ENCODE results near the gene KIF1B. TPM values are rescaled to one million over a fixed set of nuclear protein-coding genes. Genes with fewer than 3 reads are reported as not detected.

KIF1B gene
- total RNA-seq, 1 experiment from 2014 or later: 28.1 TPM

GRCh38 chr1:10267319-10267718, 56.9 kb downstream of the KIF1B start:
- no peaks in the 10 kb centered on the region for H3K79me2 ChIP-seq (ENCODE audit: insufficient read depth, low read length)
- H3K9me2 ChIP-seq (ENCODE audit: insufficient read depth): no peaks in the 10 kb centered on the region
- no peaks in the 10 kb centered on the region for H4K20me1 ChIP-seq (ENCODE audit: insufficient read depth)
- ATAC-seq (no peak), DNase-seq (ENCODE audit: low read depth, low spot score) (no peak)
- H3K27me3 ChIP-seq (ENCODE audit: insufficient read depth, low read length): no peaks in the 10 kb centered on the region
- ChIA-PET RAD21 (ENCODE audit: low non-redundant PET in 1 of 2, low total read pairs in 2 of 2, uncharacterized antibody in 2 of 2, unreplicated experiment in 2 of 2) (no interaction called here), CTCF (interaction anchor here (1.1 kb wide), 1 partner anchor 18 kb away, joined by 3 read pairs; no protein-coding TSS in a partner anchor), POLR2A (no interaction called here)
- intact Hi-C loops (cut with micrococcal nuclease): no loop called here
- TF ChIP-seq CBX3 (IDR thresholded peaks at IDR 0.05; ENCODE audit: low read depth) (no peak), JUND (IDR thresholded peaks at IDR 0.05) (no peak), ATF3 (IDR thresholded peaks at IDR 0.05) (no peak), EGR1 (IDR thresholded peaks at IDR 0.05; ENCODE audit: low read depth) (no peak), SIN3A (IDR thresholded peaks at IDR 0.05; ENCODE audit: low read depth) (no peak), CTCF (IDR thresholded peaks at IDR 0.05 in 2 of 3, conservative IDR thresholded peaks at IDR 0.05 in 1 of 3; ENCODE audit: borderline replicate concordance in 1 of 3, insufficient read depth in 1 of 3, low read depth in 2 of 3, low read length in 2 of 3) (no peak), ZBTB33 (IDR thresholded peaks at IDR 0.05; ENCODE audit: extremely low read depth, insufficient replicate concordance, low read length) (no peak), YY1 (IDR thresholded peaks at IDR 0.05; ENCODE audit: extremely low read depth, insufficient replicate concordance, low read depth, low read length) (no peak), TCF7L2 (IDR thresholded peaks at IDR 0.05; ENCODE audit: borderline replicate concordance, extremely low read depth, insufficient read depth, insufficient read length) (no peak)
- H3K36me3 ChIP-seq (ENCODE audit: control insufficient read depth in 1 of 2, insufficient read depth in 2 of 2, low read length in 2 of 2): peaks cover 3 to 7% of the 10 kb centered on the region in 2 experiments; a peak in 2 of 4 replicates
- no peaks in the 10 kb centered on the region for H3K4me1 ChIP-seq (ENCODE audit: control insufficient read depth in 1 of 2, insufficient read depth in 2 of 2, low read length in 2 of 2)
- no peak overlapping the region for H3K27ac ChIP-seq (ENCODE audit: low read depth, low read length)
- BruUV-seq (replicated peaks): no TSS peak
- H3K4me3 ChIP-seq (replicated peaks in 1 of 2; ENCODE audit: low read depth in 1 of 2, low read length in 2 of 2): no peak overlapping the region
- H3K9ac ChIP-seq (ENCODE audit: low read length): no peak overlapping the region
- no peak overlapping the region for H2AFZ ChIP-seq (ENCODE audit: low read depth, low read length, poor library complexity, severe bottlenecking)
- no peak overlapping the region for H3K4me2 ChIP-seq (ENCODE audit: low read length)
- H3K9me3 ChIP-seq (ENCODE audit: control insufficient read depth in 1 of 2, insufficient read depth in 1 of 2, low read depth in 1 of 2, low read length in 2 of 2): no peaks in the 10 kb centered on the region

All from HCT116 (cell line).